NCI-H187 (cell line): ENCODE measurements around the gene EXOSC1.
"Not testable (repeated sequence)": the region's sequence is repeated elsewhere in the genome, so short reads cannot be mapped to it uniquely, and the experiment has no call there.

Experiments used
- DNase-seq, 2 experiments: peaks; one replicate each; lab custom pipeline; 2025; lab: John Stamatoyannopoulos, UW

Gene EXOSC1

DNA sequence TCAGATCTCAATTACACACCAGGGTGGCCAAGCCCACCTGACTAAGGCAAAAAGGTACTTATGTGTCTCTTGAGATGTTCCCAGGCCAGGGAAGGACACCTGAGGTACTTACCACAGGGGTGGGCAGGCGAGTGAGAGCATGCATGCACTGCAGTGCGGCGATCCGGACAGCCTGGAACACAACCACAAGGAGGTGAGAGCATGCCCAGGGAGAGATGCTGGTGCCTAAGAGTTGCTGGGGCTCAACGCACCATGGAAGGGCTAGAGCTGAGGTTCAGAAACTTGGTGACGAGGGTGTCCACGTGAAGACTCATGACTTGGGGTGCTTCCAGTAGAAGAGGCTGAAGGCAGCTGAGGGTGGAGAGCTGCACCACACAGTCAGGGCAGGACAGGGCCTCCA is 13.3 kb upstream of the EXOSC1 start:
- no peak for DNase-seq

DNA sequence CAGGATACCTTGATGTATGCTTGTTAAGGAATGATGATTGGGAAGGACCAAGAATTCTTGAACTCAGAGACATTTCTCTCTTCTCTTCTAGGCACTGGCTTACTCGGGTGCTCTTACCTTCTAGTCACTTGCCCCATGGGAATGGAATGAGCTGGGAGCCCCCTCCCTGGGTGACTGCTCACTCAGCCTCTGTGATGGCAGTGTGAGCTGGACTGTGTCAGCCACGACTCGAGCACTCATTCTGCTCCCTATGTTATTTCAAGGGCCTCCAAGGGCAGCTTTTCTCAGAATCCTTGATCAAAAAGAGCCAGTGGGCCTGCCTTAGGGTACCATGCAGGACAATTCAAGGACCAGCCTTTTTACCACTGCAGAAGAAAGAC is 10.9 kb upstream of the EXOSC1 start:
- DNase-seq = no peak

- DNase-seq = no peak
Measured at GRCh38 chr10:97456034-97456685, 10.4 kb upstream of the EXOSC1 start.

DNA sequence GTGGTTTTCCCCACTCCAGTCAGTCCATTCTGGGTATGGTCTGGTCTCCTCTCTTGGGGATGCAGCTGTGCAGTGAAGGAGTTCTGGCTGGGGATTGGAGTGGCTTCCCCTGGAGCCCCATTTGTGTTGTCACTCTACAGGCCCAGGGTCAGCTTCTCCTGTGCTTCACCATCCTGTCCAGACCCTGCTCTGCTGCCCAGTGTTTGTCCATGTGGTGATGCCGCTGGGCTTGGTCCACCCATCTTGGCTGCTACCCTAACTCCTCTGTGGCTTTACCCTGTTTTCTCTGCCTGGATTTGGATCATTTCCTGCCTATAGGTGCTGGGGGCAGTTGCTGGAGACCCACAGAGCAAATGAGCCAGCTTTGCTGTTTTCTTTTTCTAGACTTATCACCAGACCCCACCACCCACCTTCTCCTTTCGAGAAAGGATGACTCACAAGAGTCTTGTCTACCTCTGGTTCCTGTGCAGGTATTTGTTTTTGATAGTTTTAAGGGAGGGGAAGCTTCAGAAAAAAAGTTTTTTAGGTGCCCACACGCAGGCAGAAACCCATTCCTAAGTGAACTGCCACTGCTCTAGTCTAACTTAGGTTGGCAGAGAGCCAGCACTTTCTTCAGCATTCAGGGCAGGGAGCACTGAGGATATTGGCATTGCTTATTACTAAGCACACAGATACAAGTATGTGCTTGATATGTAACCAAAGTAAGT is 8.7 kb upstream of the EXOSC1 start:
- DNase-seq = no peak

GRCh38 chr10:97452352-97452751 is 6.5 kb upstream of the EXOSC1 start:
- no peak for DNase-seq

DNA sequence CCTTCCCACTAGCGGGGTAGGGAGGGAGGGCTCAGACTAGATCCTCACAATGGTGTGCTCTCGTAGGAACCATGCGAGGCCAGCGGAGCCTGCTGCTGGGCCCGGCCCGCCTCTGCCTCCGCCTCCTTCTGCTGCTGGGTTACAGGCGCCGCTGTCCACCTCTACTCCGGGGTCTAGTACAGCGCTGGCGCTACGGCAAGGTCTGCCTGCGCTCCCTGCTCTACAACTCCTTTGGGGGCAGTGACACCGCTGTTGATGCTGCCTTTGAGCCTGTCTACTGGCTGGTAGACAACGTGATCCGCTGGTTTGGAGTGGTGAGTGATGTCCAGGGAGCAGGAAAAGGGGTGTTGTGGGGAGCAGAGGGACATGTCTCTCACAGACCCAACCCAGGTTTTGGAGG is 5.8 kb upstream of the EXOSC1 start:
- no peak for DNase-seq

DNA sequence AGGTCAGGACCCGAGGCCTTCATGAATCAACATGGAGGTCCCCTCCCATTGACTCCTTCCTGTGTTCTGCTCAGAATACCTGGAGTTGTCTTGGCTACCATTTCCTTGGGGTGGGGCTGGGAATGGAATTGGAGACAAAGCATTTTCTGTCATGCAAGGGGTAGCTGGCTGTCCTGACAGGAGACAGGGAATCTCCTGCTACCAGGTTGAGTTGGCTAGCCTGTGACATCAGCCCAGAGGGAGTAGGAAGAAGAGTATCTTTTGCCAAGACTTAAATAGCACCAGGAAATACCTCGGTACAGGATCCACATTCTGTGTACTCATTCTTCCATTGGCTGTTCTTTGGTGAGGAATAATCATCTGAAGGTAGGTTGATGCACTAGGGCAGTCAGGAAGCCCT is 5.0 kb upstream of the EXOSC1 start:
- no peak for DNase-seq

DNA sequence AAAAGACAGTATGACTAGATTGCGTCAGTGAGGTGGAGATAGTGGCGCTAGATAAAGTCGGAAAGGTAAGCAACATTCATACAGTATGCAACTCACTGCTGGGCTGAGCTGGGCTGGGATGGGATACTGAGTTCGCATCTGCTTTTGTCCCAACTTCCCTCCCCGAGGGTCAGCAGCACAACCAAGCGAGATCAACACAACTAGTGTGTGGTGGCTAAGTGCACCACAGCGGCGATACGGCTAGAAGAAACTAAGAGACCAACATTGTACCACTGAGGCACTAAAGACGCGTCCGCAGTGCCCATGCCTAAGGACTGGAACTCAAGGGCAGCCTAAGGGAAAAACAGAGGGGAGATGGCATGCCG is 467 bp downstream of the EXOSC1 start:
- no peak for DNase-seq

- DNase-seq = no peak
Measured at GRCh38 chr10:97444212-97444611, 1.6 kb downstream of the EXOSC1 start.

- no peak for DNase-seq
Measured at GRCh38 chr10:97442277-97442676, 3.5 kb downstream of the EXOSC1 start.

- no peak for DNase-seq
Measured at GRCh38 chr10:97435211-97435610, 10.6 kb downstream of the EXOSC1 start.

GRCh38 chr10:97434557-97434956 is 11.2 kb downstream of the EXOSC1 start:
- DNase-seq = no peak

- DNase-seq = no peak
Measured at GRCh38 chr10:97434055-97434454, 11.8 kb downstream of the EXOSC1 start.

DNA sequence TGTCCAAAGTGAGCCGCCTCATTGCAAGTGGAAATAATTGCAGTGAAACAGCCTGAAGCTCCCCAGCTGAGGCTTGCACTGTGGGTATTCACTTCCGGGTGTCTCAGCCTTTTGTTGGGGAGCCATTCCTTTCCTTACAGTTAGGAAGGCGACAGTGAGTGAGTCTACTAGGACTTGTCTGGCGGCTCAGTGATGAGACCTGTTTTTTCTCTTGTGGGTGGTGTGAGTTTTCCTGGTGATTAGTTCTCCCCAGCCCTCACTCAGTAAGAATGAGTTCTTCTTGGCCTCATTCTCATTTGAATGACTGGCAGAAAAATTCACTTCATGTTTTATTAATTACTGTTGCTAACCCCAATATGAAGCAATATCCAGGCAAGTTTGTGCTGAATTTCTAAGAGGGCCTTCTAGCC is 17.2 kb downstream of the EXOSC1 start:
- no peak for DNase-seq

- DNase-seq = no peak
Measured at GRCh38 chr10:97427571-97428179, 18.1 kb downstream of the EXOSC1 start.

DNA sequence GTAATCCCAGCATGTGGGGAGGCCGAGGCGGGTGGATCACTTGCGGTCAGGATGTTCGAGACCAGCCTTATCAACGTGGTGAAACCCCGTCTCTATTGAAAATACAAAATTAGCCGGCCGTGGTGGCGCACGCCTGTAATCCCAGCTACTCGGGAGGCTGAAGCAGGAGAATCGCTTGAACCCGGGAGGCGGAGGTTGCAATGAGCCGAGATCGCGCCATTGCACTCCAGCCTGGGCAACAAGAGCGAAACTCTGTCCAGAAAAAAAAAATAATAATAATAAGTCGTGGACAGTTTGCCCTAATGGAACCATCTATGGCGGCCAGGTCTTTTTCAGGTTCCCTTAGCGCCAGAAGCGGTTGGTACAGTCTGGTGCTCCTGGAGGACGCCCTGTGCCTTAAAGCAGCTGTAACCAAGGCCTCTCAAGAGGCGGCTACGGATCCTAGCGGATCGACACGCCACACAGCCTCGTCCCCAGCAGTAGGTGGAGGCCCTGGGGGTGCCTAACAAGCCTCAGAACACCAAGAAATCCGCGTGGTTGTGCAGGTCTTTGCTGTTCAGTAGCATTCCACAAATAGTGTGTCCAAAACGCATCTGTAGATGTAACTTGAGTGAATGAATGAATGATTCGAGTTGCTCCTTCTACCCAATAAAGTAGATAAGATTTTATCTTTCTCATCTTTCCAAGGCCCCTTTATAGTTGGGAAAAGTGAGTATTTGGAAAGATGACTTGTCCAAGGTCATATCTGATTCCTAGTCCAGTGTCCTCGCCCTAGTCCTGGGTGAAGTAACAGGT is 18.8 kb downstream of the EXOSC1 start:
- no peak for DNase-seq

DNA sequence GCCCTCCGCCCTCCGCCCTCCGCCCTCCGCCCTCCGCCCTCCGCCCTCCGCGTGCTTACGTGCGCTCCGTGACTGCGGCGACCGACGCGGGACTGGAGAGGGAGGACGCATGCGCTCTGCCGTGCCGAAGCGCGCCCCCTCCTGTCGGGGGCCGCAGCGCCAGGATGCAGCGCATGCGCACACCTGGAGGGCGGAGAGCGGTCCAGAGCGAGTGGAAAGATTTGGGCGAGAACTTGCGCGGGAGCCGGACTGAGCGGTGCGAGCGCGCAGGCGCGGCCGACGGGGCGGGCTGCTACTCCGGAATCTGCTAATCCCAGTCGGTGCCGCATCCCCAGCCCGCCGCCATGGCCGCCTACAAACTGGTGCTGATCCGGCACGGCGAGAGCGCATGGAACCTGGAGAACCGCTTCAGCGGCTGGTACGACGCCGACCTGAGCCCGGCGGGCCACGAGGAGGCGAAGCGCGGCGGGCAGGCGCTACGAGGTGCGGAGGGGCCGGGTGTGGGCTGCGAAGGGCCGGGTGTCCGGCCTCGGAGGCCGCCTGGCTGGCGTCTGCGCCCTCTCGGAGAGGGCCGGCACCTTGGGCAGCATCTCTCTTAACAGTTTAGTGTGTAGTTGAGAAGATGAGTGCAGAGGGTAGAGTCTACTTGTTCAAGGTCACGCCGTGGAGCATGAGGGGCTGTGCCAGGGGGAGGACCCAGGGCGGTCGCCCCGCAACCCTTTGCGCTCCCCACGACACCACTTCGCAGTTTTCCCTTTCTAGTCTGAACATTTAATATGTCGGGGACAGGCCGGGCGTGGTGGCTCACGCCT is 19.6 kb downstream of the EXOSC1 start, which contains the start of gene PGAM1:
Gene PGAM1 (plus strand): TSS at position 228 of the 812 bp plus-strand sequence. CDS start 117 bp downstream, at position 345.
- DNase-seq = peak; percentile 71 to 72

DNA sequence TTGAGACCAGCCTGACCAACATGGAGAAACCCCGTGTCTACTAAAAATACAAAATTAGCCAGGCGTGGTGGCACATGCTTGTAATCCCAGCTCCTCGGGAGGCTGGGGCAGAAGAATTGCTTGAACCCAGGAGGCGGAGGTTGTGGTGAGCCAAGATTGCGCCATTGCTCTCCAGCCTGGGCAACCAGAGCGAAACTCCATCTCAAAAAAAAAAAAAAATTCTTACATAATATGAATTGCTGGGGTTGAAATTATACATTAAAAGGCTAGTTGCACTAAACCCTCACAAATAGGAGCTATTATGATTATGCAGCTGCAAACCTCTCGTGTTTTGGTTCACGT is 22.1 kb downstream of the EXOSC1 start:
- not testable (repeated sequence) for DNase-seq

DNA sequence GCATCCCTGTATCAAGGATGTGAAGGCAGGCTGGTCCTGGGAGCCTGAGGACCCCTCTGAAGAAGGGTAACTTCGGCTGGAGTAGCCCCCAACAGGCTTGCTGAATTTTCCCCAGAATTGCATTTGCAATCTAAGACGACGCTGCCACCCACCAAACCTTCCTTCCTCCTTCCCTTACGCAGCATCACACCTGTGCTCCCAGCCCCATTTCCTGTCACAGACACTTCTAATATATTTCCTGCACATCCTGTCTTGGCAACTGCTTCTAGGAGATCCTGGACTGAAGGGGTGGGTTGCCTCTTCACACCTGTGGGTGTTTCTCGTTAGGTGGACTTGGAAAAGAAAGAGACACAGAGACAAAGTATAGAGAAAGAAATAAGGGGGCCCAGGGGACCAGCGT is 29.2 kb downstream of the EXOSC1 start:
- no peak for DNase-seq

DNA sequence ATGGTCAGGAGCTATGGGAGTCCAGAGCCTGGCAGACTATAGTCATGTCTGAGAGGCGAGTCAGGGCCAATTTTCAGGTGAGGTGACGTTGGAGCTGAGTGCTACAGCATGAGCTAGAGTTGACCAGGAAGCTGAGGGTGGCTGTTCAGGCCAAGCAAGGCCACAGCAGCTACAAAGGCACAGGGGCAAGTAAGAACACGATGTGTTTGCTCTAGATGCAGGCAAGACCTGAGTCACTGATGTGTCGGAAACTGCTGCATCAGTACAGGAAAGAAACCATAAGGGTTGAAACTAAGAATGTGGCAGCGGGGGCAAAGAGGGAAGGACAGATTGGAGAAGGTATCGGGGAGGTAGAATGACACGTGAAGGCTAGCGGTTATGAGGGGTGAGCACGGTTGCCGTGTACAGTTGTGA is 32.9 kb downstream of the EXOSC1 start:
- no peak for DNase-seq

GRCh38 chr10:97411406-97411805 is 34.4 kb downstream of the EXOSC1 start:
- DNase-seq = no peak

- no peak for DNase-seq
Measured at GRCh38 chr10:97408496-97408992, 37.3 kb downstream of the EXOSC1 start.
